DOHH2 (cell line): ENCODE measurements around the gene HSF5.

Source experiments
- EZH2phosphoT487 ChIP-seq: fragments of 200-600 bp; sonication (generic); IDR thresholded peaks from 2 replicates; pipeline ENCODE4 v1.6.1; 2017; ENCODE audit warnings: borderline replicate concordance, mild to moderate bottlenecking, antibody characterized with exemption, low read length, moderate library complexity, mixed read lengths
- TF ChIP-seq, protein P1 (sequence below): fragments of 200-600 bp; sonication (generic); IDR thresholded peaks from one replicate; pipeline ENCODE4 v1.5.1; 2014; ENCODE audit warnings: antibody characterized with exemption, mild to moderate bottlenecking, low read depth, low read length; ENCODE audit not compliant: poor library complexity, severe bottlenecking

DNA sequence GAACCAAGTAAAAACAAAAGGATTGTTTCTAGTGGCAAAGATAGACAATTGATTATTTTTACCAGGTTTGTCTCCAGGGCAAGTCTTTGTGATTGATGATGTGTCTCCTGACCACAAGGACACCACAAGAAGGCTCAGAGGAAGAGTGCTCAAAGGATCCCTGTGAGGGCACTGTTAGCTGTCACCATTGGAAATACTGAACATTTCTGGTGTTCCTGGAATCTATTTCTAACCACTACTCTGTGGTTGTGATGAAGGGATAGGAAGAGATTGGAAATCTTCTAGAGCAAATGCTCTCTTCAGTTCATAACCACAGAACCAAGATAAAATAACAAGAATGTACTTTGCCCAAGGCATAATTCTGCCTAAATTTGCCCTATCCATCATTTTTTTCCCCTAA, 86.2 kb downstream of the HSF5 start:
- TF ChIP-seq, protein P1, sequence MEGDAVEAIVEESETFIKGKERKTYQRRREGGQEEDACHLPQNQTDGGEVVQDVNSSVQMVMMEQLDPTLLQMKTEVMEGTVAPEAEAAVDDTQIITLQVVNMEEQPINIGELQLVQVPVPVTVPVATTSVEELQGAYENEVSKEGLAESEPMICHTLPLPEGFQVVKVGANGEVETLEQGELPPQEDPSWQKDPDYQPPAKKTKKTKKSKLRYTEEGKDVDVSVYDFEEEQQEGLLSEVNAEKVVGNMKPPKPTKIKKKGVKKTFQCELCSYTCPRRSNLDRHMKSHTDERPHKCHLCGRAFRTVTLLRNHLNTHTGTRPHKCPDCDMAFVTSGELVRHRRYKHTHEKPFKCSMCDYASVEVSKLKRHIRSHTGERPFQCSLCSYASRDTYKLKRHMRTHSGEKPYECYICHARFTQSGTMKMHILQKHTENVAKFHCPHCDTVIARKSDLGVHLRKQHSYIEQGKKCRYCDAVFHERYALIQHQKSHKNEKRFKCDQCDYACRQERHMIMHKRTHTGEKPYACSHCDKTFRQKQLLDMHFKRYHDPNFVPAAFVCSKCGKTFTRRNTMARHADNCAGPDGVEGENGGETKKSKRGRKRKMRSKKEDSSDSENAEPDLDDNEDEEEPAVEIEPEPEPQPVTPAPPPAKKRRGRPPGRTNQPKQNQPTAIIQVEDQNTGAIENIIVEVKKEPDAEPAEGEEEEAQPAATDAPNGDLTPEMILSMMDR = no peak
- no peak for TF ChIP-seq EZH2phosphoT487
